Neural cell (in vitro differentiated cells): Measurements from ENCODE around the gene PNCK. TPM values are rescaled to one million over a fixed set of nuclear protein-coding genes. Genes with fewer than 3 reads are reported as not detected.

Source experiments
- H2AFZ ChIP-seq: fragments of 200-600, 300-800 bp; sonication (generic), shearing (Covaris generic); 2 replicates; pipeline ENCODE4 v1.6.0; 2014; ENCODE audit warnings: low read depth, mild to moderate bottlenecking, antibody characterized with exemption, low read length, moderate library complexity
- H3F3A ChIP-seq: fragments of 200-600 bp; shearing (Covaris generic); 2 replicates; pipeline ENCODE4 v1.6.1; 2016; ENCODE audit warnings: mild to moderate bottlenecking, moderate library complexity, mixed read lengths, antibody characterized with exemption, low read length; ENCODE audit not compliant: insufficient read depth, poor library complexity, severe bottlenecking
- H3K27ac ChIP-seq: fragments of 200-600, 300-800 bp; sonication (generic), shearing (Covaris generic); 2 replicates; pipeline ENCODE4 v1.5.1; 2014; ENCODE audit warnings: mild to moderate bottlenecking, low read length, moderate library complexity
- H3K27me3 ChIP-seq: fragments of 300-800, 200-600 bp; sonication (generic), shearing (Covaris generic); 2 replicates; pipeline ENCODE4 v1.6.0; 2014; ENCODE audit warnings: mild to moderate bottlenecking, low read depth, low read length, moderate library complexity; ENCODE audit not compliant: insufficient read depth
- H3K36me3 ChIP-seq: fragments of 300-800, 200-600 bp; sonication (generic), shearing (Covaris generic); 2 replicates; pipeline ENCODE4 v1.5.1; 2014; ENCODE audit warnings: mild to moderate bottlenecking, antibody characterized with exemption, low read length, moderate library complexity; ENCODE audit not compliant: insufficient read depth
- H3K4me2 ChIP-seq: fragments of 300-800, 200-600 bp; sonication (generic), shearing (Covaris generic); 2 replicates; pipeline ENCODE4 v1.6.0; 2014; ENCODE audit warnings: mild to moderate bottlenecking, low read length
- H3K4me3 ChIP-seq: fragments of 300-800, 200-600 bp; sonication (generic), shearing (Covaris generic); 2 replicates; pipeline ENCODE4 v1.5.1; 2014; ENCODE audit warnings: mild to moderate bottlenecking, low read length, moderate library complexity
- H3K79me2 ChIP-seq: fragments of 200-600 bp; shearing (Covaris generic); replicated peaks from 2 replicates; pipeline ENCODE4 v1.6.0; 2014; ENCODE audit warnings: mild to moderate bottlenecking, low read length, moderate library complexity; ENCODE audit not compliant: insufficient read depth
- H3K9ac ChIP-seq: fragments of 300-800, 200-600 bp; sonication (generic), shearing (Covaris generic); 2 replicates; pipeline ENCODE4 v1.6.1; 2016; ENCODE audit warnings: mild to moderate bottlenecking, low read length, mixed read lengths
- H3K9me2 ChIP-seq: fragments of 200-600 bp; shearing (Covaris generic); 2 replicates; pipeline ENCODE4 v1.6.1; 2016; ENCODE audit warnings: mild to moderate bottlenecking, low read length, mixed read lengths; ENCODE audit not compliant: insufficient read depth
- H3K9me3 ChIP-seq: fragments of 200-600, 300-800 bp; sonication (generic), shearing (Covaris generic); 2 replicates; pipeline ENCODE4 v1.6.1; 2016; ENCODE audit warnings: mild to moderate bottlenecking, mixed run types, low read length, moderate library complexity, mixed read lengths
- H4K20me1 ChIP-seq: fragments of 200-600 bp; shearing (Covaris generic); 2 replicates; pipeline ENCODE4 v1.6.1; 2016; ENCODE audit warnings: mild to moderate bottlenecking, mixed run types; ENCODE audit not compliant: insufficient read depth
- EP300 ChIP-seq: fragments of 450-650 bp; conservative IDR thresholded peaks from 2 replicates; pipeline ENCODE4 v1.6.1; 2014; ENCODE audit warnings: antibody characterized with exemption, mild to moderate bottlenecking, moderate library complexity; ENCODE audit not compliant: poor library complexity, severe bottlenecking
- EZH2 ChIP-seq: fragments of 200-600, 300-800 bp; shearing (Covaris generic), sonication (generic); IDR thresholded peaks from 2 replicates; pipeline ENCODE4 v1.6.1; 2014; ENCODE audit warnings: antibody characterized with exemption, low read length, borderline replicate concordance, mild to moderate bottlenecking; ENCODE audit not compliant: insufficient read depth, poor library complexity, severe bottlenecking
- MXI1 ChIP-seq: fragments of 450-650 bp; conservative IDR thresholded peaks from 2 replicates; pipeline ENCODE4 v1.6.1; 2014; ENCODE audit warnings: antibody characterized with exemption, mild to moderate bottlenecking; ENCODE audit not compliant: poor library complexity, severe bottlenecking
- POLR2AphosphoS5 ChIP-seq: IDR thresholded peaks from 2 replicates; pipeline ENCODE4 v1.6.1; 2012
- RAD21 ChIP-seq: fragments of 450-650 bp; conservative IDR thresholded peaks from 2 replicates; pipeline ENCODE4 v1.6.1; 2014; ENCODE audit warnings: antibody characterized with exemption, mild to moderate bottlenecking, moderate library complexity
- REST ChIP-seq: IDR thresholded peaks from 2 replicates; pipeline ENCODE4 v1.6.1; 2012; ENCODE audit warnings: borderline replicate concordance
- SMC3 ChIP-seq: fragments of 450-650 bp; conservative IDR thresholded peaks from 2 replicates; pipeline ENCODE4 v1.6.1; 2014; ENCODE audit warnings: antibody characterized with exemption, mild to moderate bottlenecking, moderate library complexity; ENCODE audit not compliant: poor library complexity
- TAF1 ChIP-seq: IDR thresholded peaks from 2 replicates; pipeline ENCODE4 v1.6.1; 2012; ENCODE audit warnings: low read depth
- polyA plus RNA-seq: library from polyadenylated mRNA; depleted of rRNA; stranded (reverse); fragments of >200 nt; gene quantifications from 2 replicates; pipeline ENCODE4 v1.2.3, GENCODE V29; 2014
- TF ChIP-seq, protein P1 (sequence below): fragments of 450-650 bp; IDR thresholded peaks from 2 replicates; pipeline ENCODE4 v1.5.1; 2014; ENCODE audit warnings: antibody characterized with exemption, mild to moderate bottlenecking, moderate library complexity; ENCODE audit not compliant: poor library complexity, severe bottlenecking

The PNCK gene
- polyA plus RNA-seq, 1 donor from 2014 or later, result 9.5 TPM

DNA sequence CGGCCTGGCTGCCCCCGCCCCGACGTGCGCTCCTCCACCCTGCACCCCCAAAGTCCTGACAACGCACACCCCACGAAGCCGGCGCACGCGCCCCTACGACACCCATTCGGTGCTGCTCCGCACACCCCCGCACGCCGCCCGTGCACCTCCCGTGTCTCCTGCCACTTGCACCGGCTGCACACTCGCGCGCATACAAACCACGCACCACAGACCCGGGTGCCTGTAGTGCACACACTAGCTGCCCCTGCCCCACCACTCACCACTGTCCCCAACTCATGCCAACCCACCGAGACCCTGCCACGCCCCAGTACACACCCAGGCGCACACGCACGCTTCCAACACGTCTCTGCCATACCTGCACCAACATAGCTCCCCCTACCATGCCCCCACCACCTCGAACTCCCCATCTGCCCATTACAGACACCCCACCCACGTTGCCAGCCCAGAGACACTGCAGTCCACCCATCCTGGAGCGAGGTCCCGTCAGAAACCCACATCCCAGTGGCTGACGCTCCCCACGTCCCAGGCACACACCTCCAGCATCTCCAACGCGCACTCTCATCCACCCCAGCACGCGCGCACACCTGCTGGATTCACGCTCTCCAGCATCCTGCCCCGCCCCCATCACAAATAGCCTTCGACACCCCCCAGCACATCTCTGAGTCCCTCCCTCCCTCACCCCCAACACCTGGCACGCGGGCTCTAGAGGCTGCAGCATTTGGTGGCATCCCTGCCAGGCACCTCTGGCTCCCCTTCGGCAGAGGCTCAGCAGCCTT is 30.8 kb downstream of the PNCK start:
- Histone ChIP-seq H3K27ac (no peak overlapping the region), H3K79me2 (no peaks in the 10 kb centered on the region), H3K4me2 (no peak overlapping the region), H3F3A (no peaks in the 10 kb centered on the region), H3K36me3 (no peaks in the 10 kb centered on the region), H3K9me2 (no peaks in the 10 kb centered on the region), H2AFZ (no peak overlapping the region), H3K27me3 (peaks cover 50% of the 10 kb centered on the region), H3K9ac (no peak overlapping the region), H4K20me1 (no peaks in the 10 kb centered on the region), H3K9me3 (no peaks in the 10 kb centered on the region), H3K4me3 (peak overlapping the region; percentile 68)
- TF ChIP-seq EZH2, result no peak
- TF ChIP-seq, protein P1, sequence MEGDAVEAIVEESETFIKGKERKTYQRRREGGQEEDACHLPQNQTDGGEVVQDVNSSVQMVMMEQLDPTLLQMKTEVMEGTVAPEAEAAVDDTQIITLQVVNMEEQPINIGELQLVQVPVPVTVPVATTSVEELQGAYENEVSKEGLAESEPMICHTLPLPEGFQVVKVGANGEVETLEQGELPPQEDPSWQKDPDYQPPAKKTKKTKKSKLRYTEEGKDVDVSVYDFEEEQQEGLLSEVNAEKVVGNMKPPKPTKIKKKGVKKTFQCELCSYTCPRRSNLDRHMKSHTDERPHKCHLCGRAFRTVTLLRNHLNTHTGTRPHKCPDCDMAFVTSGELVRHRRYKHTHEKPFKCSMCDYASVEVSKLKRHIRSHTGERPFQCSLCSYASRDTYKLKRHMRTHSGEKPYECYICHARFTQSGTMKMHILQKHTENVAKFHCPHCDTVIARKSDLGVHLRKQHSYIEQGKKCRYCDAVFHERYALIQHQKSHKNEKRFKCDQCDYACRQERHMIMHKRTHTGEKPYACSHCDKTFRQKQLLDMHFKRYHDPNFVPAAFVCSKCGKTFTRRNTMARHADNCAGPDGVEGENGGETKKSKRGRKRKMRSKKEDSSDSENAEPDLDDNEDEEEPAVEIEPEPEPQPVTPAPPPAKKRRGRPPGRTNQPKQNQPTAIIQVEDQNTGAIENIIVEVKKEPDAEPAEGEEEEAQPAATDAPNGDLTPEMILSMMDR, result no peak
- TF ChIP-seq TAF1, result no peak
- TF ChIP-seq REST, result no peak
- no peak for TF ChIP-seq POLR2AphosphoS5
- TF ChIP-seq MXI1, result no peak
- TF ChIP-seq RAD21, result no peak
- TF ChIP-seq SMC3, result no peak
- TF ChIP-seq EP300, result no peak

- Histone ChIP-seq H3K9ac (no peak overlapping the region), H3K9me3 (no peaks in the 10 kb centered on the region), H3K27me3 (peaks cover 43% of the 10 kb centered on the region), H3K4me2 (no peak overlapping the region), H3K27ac (no peak overlapping the region), H2AFZ (no peak overlapping the region), H3K79me2 (no peaks in the 10 kb centered on the region), H3K4me3 (peak overlapping the region; percentile 68), H4K20me1 (no peaks in the 10 kb centered on the region), H3F3A (no peaks in the 10 kb centered on the region), H3K9me2 (no peaks in the 10 kb centered on the region), H3K36me3 (no peaks in the 10 kb centered on the region)
- no peak for TF ChIP-seq EZH2
Observed at GRCh38 chrX:153642051-153642654, 31.5 kb downstream of the PNCK start.
